HFF-Myc (cell line): ENCODE results near the gene CHD9.

Source experiments
- DNase-seq: peaks from one replicate; pipeline ENCODE4 v3.0.0-alpha.2; 2011; ENCODE audit warnings: low read depth; ENCODE audit errors: extremely low read depth
- H3K4me3 ChIP-seq: replicated peaks from 2 replicates; pipeline ENCODE4 v1.5.1; 2011; ENCODE audit warnings: low read depth, mild to moderate bottlenecking, control low read depth, low read length
- CTCF ChIP-seq: IDR thresholded peaks from 2 replicates; pipeline ENCODE4 v1.5.1; 2012; ENCODE audit warnings: mild to moderate bottlenecking, low read depth, low read length, control low read depth; ENCODE audit errors: missing control alignments

CHD9 gene

GRCh38 chr16:53224951-53225533 lies 170.3 kb downstream of the CHD9 start:
- DNase-seq, result no peak
- no peak overlapping the region for H3K4me3 ChIP-seq
- TF ChIP-seq CTCF, result no peak

DNA sequence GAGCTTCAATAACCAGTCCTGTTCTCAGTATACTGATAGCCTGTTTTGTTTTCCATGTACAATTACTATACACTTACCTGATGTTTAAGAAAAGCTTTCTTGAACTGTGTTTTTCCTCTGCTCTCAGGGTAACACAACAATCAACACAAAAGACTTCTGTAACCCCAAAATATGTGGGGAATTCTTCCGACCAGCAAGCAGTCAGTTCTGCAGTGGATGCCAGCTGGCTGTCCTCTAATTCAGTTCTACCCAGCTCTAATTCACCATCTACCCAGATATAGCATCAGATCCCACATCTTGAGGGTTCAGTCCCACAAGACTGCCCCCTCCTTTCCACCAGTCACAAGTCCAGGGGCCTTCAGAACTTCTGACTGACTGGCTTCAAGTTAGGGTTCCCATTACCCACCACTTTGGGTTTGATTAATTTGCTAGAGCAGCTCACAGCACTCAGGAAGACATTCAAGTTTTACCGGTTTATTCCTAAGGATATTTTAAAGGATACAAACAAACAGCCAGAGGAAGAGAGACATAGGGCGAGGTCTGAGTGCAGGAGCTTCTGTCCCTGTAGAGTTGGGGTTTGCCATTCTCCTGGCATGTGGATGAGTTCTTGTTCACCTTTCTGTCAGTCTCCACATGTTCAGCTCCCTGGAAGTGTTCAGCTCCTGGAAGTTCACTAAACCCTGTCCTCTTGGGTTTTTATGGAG lies 178.2 kb downstream of the CHD9 start:
- TF ChIP-seq CTCF, result no peak
- no peak overlapping the region for H3K4me3 ChIP-seq
- DNase-seq, result no peak

GRCh38 chr16:53234836-53235235 lies 180.0 kb downstream of the CHD9 start:
- no peak overlapping the region for H3K4me3 ChIP-seq
- no peak for TF ChIP-seq CTCF
- no peak for DNase-seq

- DNase-seq, result no peak
- no peak for TF ChIP-seq CTCF
- no peak overlapping the region for H3K4me3 ChIP-seq
These were observed 181.1 kb downstream of the CHD9 start for GRCh38 chr16:53235851-53236250.

GRCh38 chr16:53249331-53249730 lies 194.5 kb downstream of the CHD9 start:
- H3K4me3 ChIP-seq, result no peak overlapping the region
- no peak for TF ChIP-seq CTCF
- no peak for DNase-seq

DNA sequence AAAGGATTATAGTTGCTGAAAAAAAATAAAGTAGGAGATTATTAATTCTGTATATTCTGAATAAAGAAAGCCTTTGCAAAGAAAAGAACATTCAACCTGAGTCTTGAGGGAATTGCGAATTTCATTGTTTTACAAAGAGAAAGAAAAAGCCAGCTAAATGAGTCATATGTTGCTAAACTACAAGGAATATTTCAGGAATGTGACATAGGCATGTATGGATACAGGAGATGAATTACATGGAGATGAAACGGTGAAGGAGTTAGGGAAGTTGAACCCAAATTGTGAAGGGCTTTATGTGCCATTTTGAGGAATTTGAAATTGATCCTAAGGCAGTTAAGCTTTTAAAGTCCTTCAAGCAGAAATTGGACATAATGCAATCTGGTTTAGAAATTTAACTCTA lies 202.2 kb downstream of the CHD9 start:
- no peak for DNase-seq
- no peak for TF ChIP-seq CTCF
- no peak overlapping the region for H3K4me3 ChIP-seq

- no peak overlapping the region for H3K4me3 ChIP-seq
- no peak for DNase-seq
- TF ChIP-seq CTCF, result no peak
These were observed 204.0 kb downstream of the CHD9 start for GRCh38 chr16:53258809-53259208.
